ENCODE measurements around the gene PPM1B.

- TF ChIP-seq EZH2 (IDR thresholded peaks at IDR 0.05; ENCODE audit: low read depth, unreplicated experiment) = no peak
- no peak for TF ChIP-seq CTCF (conservative IDR thresholded peaks at IDR 0.05; ENCODE audit: low read depth in 2 of 2)
- TF ChIP-seq POLR2AphosphoS5 (IDR thresholded peaks at IDR 0.05; ENCODE audit: low read depth) = no peak
- no peak for TF ChIP-seq REST (IDR thresholded peaks at IDR 0.05; ENCODE audit: unreplicated experiment)
- TF ChIP-seq EZH2phosphoT487 (IDR thresholded peaks at IDR 0.05; ENCODE audit: unreplicated experiment) = no peak
- TF ChIP-seq JUNB (IDR thresholded peaks at IDR 0.05; ENCODE audit: unreplicated experiment) = no peak
- TF ChIP-seq ZNF462 (CRISPR knock-in tag; IDR thresholded peaks at IDR 0.05) = no peak
- TF ChIP-seq STAT1 (IDR thresholded peaks at IDR 0.05; ENCODE audit: unreplicated experiment) = no peak
- no peak for TF ChIP-seq NANOG (IDR thresholded peaks at IDR 0.05; ENCODE audit: borderline replicate concordance)
- TF ChIP-seq CREB1 (CRISPR knock-in tag; IDR thresholded peaks at IDR 0.05; ENCODE audit: low read depth) = no peak
- no peak for TF ChIP-seq ZNF114 (CRISPR knock-in tag; IDR thresholded peaks at IDR 0.05)
- TF ChIP-seq ETS1 (IDR thresholded peaks at IDR 0.05) = no peak
Observed at GRCh38 chr2:44237221-44237620, 68.5 kb downstream of the PPM1B start.

Measured in GM23338 (cell line).